GM23338 (cell line): ENCODE data around the gene DVL1. TPM values are rescaled to one million over a fixed set of nuclear protein-coding genes. Genes with fewer than 3 reads are reported as not detected.
"Not testable (repeated sequence)": the region's sequence is repeated elsewhere in the genome, so short reads cannot be mapped to it uniquely, and the experiment has no call there.

Source experiments
- ATAC-seq: fragments of 200-7000 bp; cut with Tn5 transposase; 3 replicates; pipeline ENCODE4 v1.9.1; 2020
- DNase-seq: peaks from one replicate; pipeline ENCODE4 v3.0.0-alpha.2; 2015; ENCODE audit warnings: low spot score
- H2AFZ ChIP-seq: fragments of 200-600 bp; sonication (generic); 2 replicates; pipeline ENCODE4 v1.8.0; 2016; ENCODE audit warnings: antibody characterized with exemption, mild to moderate bottlenecking, moderate library complexity
- H3F3A ChIP-seq: fragments of 200-600 bp; sonication (generic); replicated peaks from 2 replicates; pipeline ENCODE4 v1.8.0; 2017; ENCODE audit warnings: antibody characterized with exemption, mixed run types, low read depth
- H3K27ac ChIP-seq: fragments of 200-600 bp; sonication (generic); 2 replicates; pipeline ENCODE4 v1.6.1; 2016; ENCODE audit warnings: low read depth
- H3K27me3 ChIP-seq: fragments of 200-600 bp; sonication (generic); 2 replicates; pipeline ENCODE4 v1.8.0; 2016; ENCODE audit warnings: mild to moderate bottlenecking, mixed run types, moderate library complexity; ENCODE audit not compliant: insufficient read depth
- H3K36me3 ChIP-seq: fragments of 200-600 bp; sonication (generic); 2 replicates; pipeline ENCODE4 v1.8.0; 2016; ENCODE audit warnings: mild to moderate bottlenecking; ENCODE audit not compliant: insufficient read depth
- H3K4me1 ChIP-seq: fragments of 200-600 bp; sonication (generic); 2 replicates; pipeline ENCODE4 v1.8.0; 2016; ENCODE audit warnings: mild to moderate bottlenecking, moderate library complexity; ENCODE audit not compliant: insufficient read depth
- H3K4me2 ChIP-seq: fragments of 200-600 bp; sonication (generic); 2 replicates; pipeline ENCODE4 v1.7.1; 2017; ENCODE audit warnings: mixed run types
- H3K4me3 ChIP-seq: fragments of 200-600 bp; sonication (generic); 2 replicates; pipeline ENCODE4 v1.6.1; 2016; ENCODE audit warnings: mixed run types
- H3K79me2 ChIP-seq: fragments of 200-600 bp; sonication (generic); replicated peaks from 2 replicates; pipeline ENCODE4 v1.8.0; 2017; ENCODE audit warnings: mild to moderate bottlenecking; ENCODE audit not compliant: insufficient read depth
- H3K9me2 ChIP-seq: fragments of 200-600 bp; sonication (generic); 2 replicates; pipeline ENCODE4 v1.8.0; 2017; ENCODE audit not compliant: insufficient read depth
- H4K20me1 ChIP-seq: fragments of 200-600 bp; sonication (generic); replicated peaks from 2 replicates; pipeline ENCODE4 v1.8.0; 2017; ENCODE audit warnings: mild to moderate bottlenecking; ENCODE audit not compliant: insufficient read depth
- H3K27ac Mint-ChIP-seq: 2 replicates; pipeline ENCODE4 v1.8.0; 2020; ENCODE audit warnings: inconsistent platforms, mild to moderate bottlenecking, moderate library complexity, mixed read lengths
- H3K27me3 Mint-ChIP-seq: 3 replicates; pipeline ENCODE4 v1.8.0; 2022; ENCODE audit warnings: low read depth, mild to moderate bottlenecking, moderate library complexity, mixed read lengths, inconsistent platforms; ENCODE audit not compliant: insufficient read depth, poor library complexity
- H3K36me3 Mint-ChIP-seq: 3 replicates; pipeline ENCODE4 v1.8.0; 2021; ENCODE audit warnings: low read depth, mild to moderate bottlenecking, inconsistent platforms, moderate library complexity, mixed read lengths
- H3K4me1 Mint-ChIP-seq: 3 replicates; pipeline ENCODE4 v1.8.0; 2020; ENCODE audit warnings: mild to moderate bottlenecking, inconsistent platforms, mixed read lengths
- H3K4me3 Mint-ChIP-seq: 3 replicates; pipeline ENCODE4 v1.8.0; 2021; ENCODE audit warnings: moderate library complexity, mild to moderate bottlenecking, inconsistent platforms, mixed read lengths
- H3K9me3 Mint-ChIP-seq: 3 replicates; pipeline ENCODE4 v1.8.0; 2020; ENCODE audit warnings: moderate library complexity, mild to moderate bottlenecking, inconsistent platforms, mixed read lengths
- STAT1 ChIP-seq: IDR thresholded peaks from one replicate; pipeline ENCODE4 v1.6.1; 2016; ENCODE audit warnings: antibody characterized with exemption; ENCODE audit not compliant: unreplicated experiment
- ZNF462 ChIP-seq: fragments of 250-450 bp; sonication (Bioruptor Pico); IDR thresholded peaks from 2 replicates; pipeline ENCODE4 v1.5.0; 2020; ENCODE audit warnings: mild to moderate bottlenecking, moderate library complexity
- polyA plus RNA-seq: library from polyadenylated mRNA; unstranded; fragments of >200 nt; fragmentation: Nextera tagmentation; extraction: Ambion mirVana; gene quantifications from 2 replicates; pipeline ENCODE4 v1.2.1, GENCODE V29; 2016
- total RNA-seq: library from RNA; depleted of rRNA; stranded (reverse); fragments of >200 nt; shearing (Covaris generic); gene quantifications from 2 replicates; pipeline ENCODE4 v1.2.3, GENCODE V29; 2014

The DVL1 gene
- total and polyA plus RNA-seq, 2 experiments from 2014 or later = 13.5 to 69.7 TPM

- no peak overlapping the region for H2AFZ ChIP-seq
- DNase-seq = no peak
- Mint-ChIP-seq H3K36me3 (peaks cover 61% of the 10 kb centered on the region), H3K4me3 (no peak overlapping the region; the same call in 2 of the 3 replicates), H3K4me1 (peaks cover 21% of the 10 kb centered on the region), H3K27me3 (peaks cover 29% of the 10 kb centered on the region), H3K9me3 (no peaks in the 10 kb centered on the region; the same call in 2 of the 3 replicates), H3K27ac (no peak overlapping the region)
- peaks cover 8% of the 10 kb centered on the region; the same call in 1 of the 2 replicates for H3K36me3 ChIP-seq
- H3K4me2 ChIP-seq = no peak overlapping the region
- H4K20me1 ChIP-seq = peaks cover 25% of the 10 kb centered on the region
- H3K4me3 ChIP-seq = no peak overlapping the region
- TF ChIP-seq ZNF462 (CRISPR knock-in tag) (no peak), STAT1 (no peak)
- peaks cover 7% of the 10 kb centered on the region; the same call in 1 of the 2 replicates for H3K4me1 ChIP-seq
- peaks cover 15% of the 10 kb centered on the region; the same call in 1 of the 2 replicates for H3F3A ChIP-seq
- H3K27ac ChIP-seq = 0 out of 2 replicates have a peak overlapping the region, but pooled peaks have one; percentile 55
- H3K9me2 ChIP-seq = no peaks in the 10 kb centered on the region
- H3K27me3 ChIP-seq = no peaks in the 10 kb centered on the region
- peaks cover 59% of the 10 kb centered on the region for H3K79me2 ChIP-seq
- no peak for ATAC-seq
Observed at GRCh38 chr1:1317420-1317819, 31.8 kb downstream of the DVL1 start.

GRCh38 chr1:1316199-1316598, 33.0 kb downstream of the DVL1 start:
- H3K4me3 ChIP-seq = 0 out of 2 replicates have a peak overlapping the region, but pooled peaks have one; percentile 39
- H3K4me3 Mint-ChIP-seq, H3K27ac ChIP-seq, H3K9me3 Mint-ChIP-seq, H2AFZ ChIP-seq, DNase-seq, H3K4me1 ChIP-seq, H3K36me3 ChIP-seq, H3K27me3 ChIP-seq, H3K9me2 ChIP-seq, ATAC-seq: not testable (repeated sequence)
- H3K4me2 ChIP-seq = 0 out of 2 replicates have a peak overlapping the region, but pooled peaks have one; percentile 62
- peaks cover 25% of the 10 kb centered on the region for H4K20me1 ChIP-seq
- peaks cover 48% of the 10 kb centered on the region for H3K79me2 ChIP-seq
- H3K36me3 Mint-ChIP-seq = peaks cover 58% of the 10 kb centered on the region
- H3K4me1 Mint-ChIP-seq = peaks cover 18% of the 10 kb centered on the region
- peaks cover 18% of the 10 kb centered on the region; the same call in 1 of the 2 replicates for H3F3A ChIP-seq
- peak overlapping the region; percentile 28; the same call in 1 of the 2 replicates for H3K27ac Mint-ChIP-seq
- peaks cover 25% of the 10 kb centered on the region for H3K27me3 Mint-ChIP-seq
